Measurements from ENCODE around the gene C12orf60. TPM values are rescaled to one million over a fixed set of nuclear protein-coding genes. Genes with fewer than 3 reads are reported as not detected.

The C12orf60 gene
- total and polyA plus RNA-seq, 2 of the 8 experiments (the other 6 are each of a cell fraction or from before 2014, with no cell fraction given) = 1.2 to 1.5 TPM

GRCh38 chr12:14765398-14765797, 38.1 kb upstream of the C12orf60 start:
- H3K18ac ChIP-seq (ENCODE audit: extremely low read depth, low read length) = no peak overlapping the region
- POLR2A ChIA-PET (ENCODE audit: partially characterized antibody) = interaction anchor here (2.1 to 2.6 kb wide), 2 partner anchors 9 to 38 kb away, joined by 5 to 12 read pairs; partner anchors contain the start of genes C12orf60 and WBP11
- H4K8ac ChIP-seq (ENCODE audit: extremely low read depth, insufficient read depth, low read length) = no peak overlapping the region
- H3K36me3 ChIP-seq (ENCODE audit: control insufficient read depth in 2 of 4, insufficient read depth in 4 of 4, low read length in 3 of 4) = peaks cover 0 to 5% (median under 1%) of the 10 kb centered on the region in 4 experiments; a peak in 1 of 8 replicates
- H2BK5ac ChIP-seq (ENCODE audit: low read depth, low read length) = no peak overlapping the region
- no peak overlapping the region for H3K9ac ChIP-seq (replicated peaks in 1 of 4; ENCODE audit: extremely low read depth in 1 of 4, low read depth in 3 of 4, low read length in 3 of 4)
- H3K79me1 ChIP-seq (ENCODE audit: low read depth, low read length) = no peaks in the 10 kb centered on the region
- H3K4ac ChIP-seq (replicated peaks; ENCODE audit: insufficient read length, low read depth, low read length) = no peak overlapping the region
- H3K4me3 ChIP-seq (ENCODE audit: extremely low read depth in 1 of 4, insufficient read depth in 2 of 4, low read depth in 3 of 4, low read length in 4 of 4) = no peak overlapping the region
- no peak overlapping the region for H2BK12ac ChIP-seq (ENCODE audit: low read depth, low read length)
- H3K9me3 ChIP-seq (ENCODE audit: insufficient read depth in 2 of 2, low read depth in 1 of 2, low read length in 1 of 2) = peaks cover 0 to 3% of the 10 kb centered on the region in 2 experiments; a peak in 1 of 4 replicates
- H3K79me2 ChIP-seq (ENCODE audit: control insufficient read depth in 1 of 2, insufficient read depth in 2 of 2, low read length in 2 of 2) = peaks cover 0 to 38% of the 10 kb centered on the region in 2 experiments; a peak in 2 of 4 replicates
- no peaks in the 10 kb centered on the region for H3K23me2 ChIP-seq (ENCODE audit: low read depth, low read length)
- H2BK15ac ChIP-seq (ENCODE audit: low read length) = no peak overlapping the region
- H2BK120ac ChIP-seq (replicated peaks; ENCODE audit: low read depth, low read length) = no peak overlapping the region
- H2BK20ac ChIP-seq (ENCODE audit: low read length) = no peak overlapping the region
- H3K56ac ChIP-seq (replicated peaks; ENCODE audit: insufficient read length, low read depth, low read length) = no peak overlapping the region
- no peak overlapping the region for H2AK5ac ChIP-seq (ENCODE audit: low read depth, low read length)
- no peak overlapping the region for H4K91ac ChIP-seq (replicated peaks; ENCODE audit: insufficient read length, low read length)
- H2AFZ ChIP-seq (ENCODE audit: low read length) = no peak overlapping the region
- DNase-seq (ENCODE audit: low read depth in 1 of 2, low spot score in 2 of 2) (no peak), FAIRE-seq (no peak)
- 87% methylated on average over 2 of the region's 2 CpGs; no CpG with 5 or more reads in 1 of the 2 experiments for WGBS, 2 experiments (ENCODE audit: extremely low coverage in 1 of 2, insufficient coverage in 1 of 2, insufficient read length in 1 of 2, insufficient replicate concordance in 2 of 2, low coverage in 1 of 2, low lambda C conversion rate in 2 of 2, missing lambda C conversion rate in 1 of 2)
- no peaks in the 10 kb centered on the region for H3K27me3 ChIP-seq (replicated peaks in 1 of 4; ENCODE audit: control insufficient read depth in 3 of 4, extremely low read depth in 1 of 4, insufficient read depth in 3 of 4, low read length in 3 of 4)
- H3K4me1 ChIP-seq (replicated peaks in 1 of 4; ENCODE audit: control insufficient read depth in 3 of 4, insufficient read depth in 4 of 4, low read length in 3 of 4) = no peaks in the 10 kb centered on the region; a peak in 2 of 7 replicates
- no peak overlapping the region for H3K14ac ChIP-seq (ENCODE audit: insufficient read length)
- H4K5ac ChIP-seq (ENCODE audit: insufficient read length, low read depth, low read length) = no peak overlapping the region
- TF ChIP-seq HDAC2 (IDR thresholded peaks at IDR 0.05; ENCODE audit: borderline replicate concordance in 1 of 2, low read depth in 2 of 2, low read length in 2 of 2) (0 out of 4 replicates have a peak, but pooled peaks of 1 of the 2 experiments have one; percentile 60), KDM1A (IDR thresholded peaks at IDR 0.05; ENCODE audit: borderline replicate concordance, low read length) (0 out of 2 replicates have a peak, but pooled peaks have one; percentile 22), RBBP5 (IDR thresholded peaks at IDR 0.05; ENCODE audit: borderline replicate concordance, low read depth, low read length) (no peak)
- H3K4me2 ChIP-seq (ENCODE audit: insufficient read depth in 1 of 2, low read depth in 2 of 2, low read length in 2 of 2) = no peak overlapping the region
- peaks cover 0 to 2% of the 10 kb centered on the region in 2 experiments for H4K20me1 ChIP-seq (replicated peaks in 1 of 2; ENCODE audit: control insufficient read depth in 1 of 2, insufficient read depth in 2 of 2, low read length in 2 of 2)
- no peak overlapping the region for H3K23ac ChIP-seq (ENCODE audit: insufficient read length)
- no peak overlapping the region for H3K27ac ChIP-seq (ENCODE audit: low read depth, low read length)
- CTCF ChIA-PET (ENCODE audit: partially characterized antibody) = interaction anchor here (0.6 to 1.9 kb wide), 4 partner anchors 10 to 417 kb away, joined by 3 to 6 read pairs (median 4); no protein-coding TSS in a partner anchor

Data from H1 (cell line).